HCT116 (cell line): ENCODE measurements around the gene ISG20. TPM values are rescaled to one million over a fixed set of nuclear protein-coding genes. Genes with fewer than 3 reads are reported as not detected.

Source experiments
- ATAC-seq: fragments of 200-7000 bp; cut with Tn5 transposase; 2 replicates; pipeline ENCODE4 v1.9.1; 2020; ENCODE audit warnings: mild to moderate bottlenecking, moderate library complexity
- BruUV-seq: library from RNA; stranded (reverse); fragments of 400-500 nt; replicated peaks from 2 replicates; lab custom pipeline; 2021; lab: Mats Ljungman, UMichigan
- CTCF ChIA-PET: fragments of 300-600 bp; sonication (Branson Sonifier 250); formaldehyde crosslinking; loops from one replicate; lab custom pipeline; 2021; ENCODE audit warnings: antibody characterized with exemption; lab: Charles Lee
- POLR2A ChIA-PET: fragments of 300-600, 350-600 bp; sonication (Branson Sonifier 250); formaldehyde crosslinking; loops from one replicate; lab custom pipeline; 2021; ENCODE audit warnings: antibody characterized with exemption; lab: Charles Lee
- RAD21 ChIA-PET, 2 experiments: fragments of 300-600 bp; sonication (Branson Sonifier 250); formaldehyde crosslinking; loops; one replicate each; lab custom pipeline; 2023; ENCODE audit warnings: low total read pairs in 2 of 2; ENCODE audit not compliant: uncharacterized antibody in 2 of 2, unreplicated experiment in 2 of 2, low non-redundant PET in 1 of 2; lab: Charles Lee
- DNase-seq: peaks from one replicate; pipeline ENCODE4 v3.0.0-alpha.2; 2010; ENCODE audit warnings: low read depth, low spot score
- H2AFZ ChIP-seq: fragments of 200-600 bp; shearing (Covaris generic), sonication (generic); 2 replicates; pipeline ENCODE4 v1.6.1; 2017; ENCODE audit warnings: low read depth, mixed run types, mixed read lengths, antibody characterized with exemption, low read length; ENCODE audit not compliant: poor library complexity, severe bottlenecking
- H3K27ac ChIP-seq: 2 replicates; pipeline ENCODE4 v1.5.1; 2012; ENCODE audit warnings: low read depth, low read length
- H3K27me3 ChIP-seq: fragments of 200-600 bp; sonication (generic); 2 replicates; pipeline ENCODE4 v1.6.1; 2016; ENCODE audit warnings: mixed run types, low read length, mixed read lengths; ENCODE audit not compliant: insufficient read depth
- H3K36me3 ChIP-seq, 2 experiments: fragments of 200-500 bp in 1 of 2; fragments of 200-600 bp in 1 of 2; sonication (Bioruptor generic) in 1 of 2; sonication (generic) in 1 of 2; 2 replicates each; pipeline versions ENCODE4 v1.5.1 to v1.6.1; 2014 to 2016; ENCODE audit warnings: low read length in 2 of 2, inconsistent platforms in 1 of 2, mixed read lengths in 1 of 2, mixed run types in 1 of 2; ENCODE audit not compliant: insufficient read depth in 2 of 2, control insufficient read depth in 1 of 2
- H3K4me1 ChIP-seq, 2 experiments: fragments of 200-600 bp in 1 of 2; sonication (generic) in 1 of 2; 2 replicates each; pipeline versions ENCODE4 v1.5.1 to v1.6.1; 2012 to 2017; ENCODE audit warnings: low read length in 2 of 2, inconsistent platforms in 1 of 2, mild to moderate bottlenecking in 1 of 2, mixed read lengths in 1 of 2, mixed run types in 1 of 2, moderate library complexity in 1 of 2; ENCODE audit not compliant: insufficient read depth in 2 of 2, control insufficient read depth in 1 of 2
- H3K4me2 ChIP-seq: fragments of 200-600 bp; sonication (generic); 2 replicates; pipeline ENCODE4 v1.6.1; 2017; ENCODE audit warnings: mixed run types, low read length, mixed read lengths
- H3K4me3 ChIP-seq, 2 experiments: fragments of 200-600 bp in 1 of 2; sonication (generic) in 1 of 2; replicated peaks in 1 of 2; 2 replicates each; pipeline ENCODE4 v1.5.1; 2011 to 2016; ENCODE audit warnings: low read length in 2 of 2, control low read depth in 1 of 2, low read depth in 1 of 2, mild to moderate bottlenecking in 1 of 2, mixed read lengths in 1 of 2, mixed run types in 1 of 2
- H3K79me2 ChIP-seq: fragments of 200-600 bp; sonication (generic); 2 replicates; pipeline ENCODE4 v1.6.1; 2017; ENCODE audit warnings: mild to moderate bottlenecking, mixed run types, low read length, moderate library complexity, mixed read lengths; ENCODE audit not compliant: insufficient read depth
- H3K9ac ChIP-seq: fragments of 200-600 bp; sonication (generic); 2 replicates; pipeline ENCODE4 v1.6.1; 2016; ENCODE audit warnings: low read length, mixed read lengths
- H3K9me2 ChIP-seq: fragments of 200-600 bp; sonication (generic), shearing (Covaris generic); 2 replicates; pipeline ENCODE4 v1.6.1; 2017; ENCODE audit warnings: mixed run types, mild to moderate bottlenecking, moderate library complexity; ENCODE audit not compliant: insufficient read depth
- H3K9me3 ChIP-seq, 2 experiments: fragments of 200-500 bp in 1 of 2; fragments of 200-600 bp in 1 of 2; sonication (Bioruptor generic) in 1 of 2; sonication (generic) in 1 of 2; 2 replicates each; pipeline ENCODE4 v1.6.1; 2014 to 2017; ENCODE audit warnings: low read length in 2 of 2, mixed read lengths in 2 of 2, inconsistent platforms in 1 of 2, low read depth in 1 of 2, mild to moderate bottlenecking in 1 of 2, mixed run types in 1 of 2, moderate library complexity in 1 of 2; ENCODE audit not compliant: control insufficient read depth in 1 of 2, insufficient read depth in 1 of 2
- H4K20me1 ChIP-seq: fragments of 200-600 bp; sonication (generic), shearing (Covaris generic); 2 replicates; pipeline ENCODE4 v1.6.1; 2017; ENCODE audit warnings: mixed run types, mild to moderate bottlenecking, moderate library complexity; ENCODE audit not compliant: insufficient read depth
- CBX3 ChIP-seq: IDR thresholded peaks from 2 replicates; pipeline ENCODE4 v1.6.1; 2012; ENCODE audit warnings: low read depth
- CEBPB ChIP-seq: IDR thresholded peaks from 2 replicates; pipeline ENCODE4 v1.6.1; 2012; ENCODE audit warnings: low read depth
- ELF1 ChIP-seq: IDR thresholded peaks from 2 replicates; pipeline ENCODE4 v1.6.1; 2012; ENCODE audit warnings: low read depth, borderline replicate concordance
- EZH2 ChIP-seq: fragments of 200-600 bp; sonication (generic); IDR thresholded peaks from 2 replicates; pipeline ENCODE4 v1.6.1; 2017; ENCODE audit warnings: antibody characterized with exemption, mixed run types
- EZH2phosphoT487 ChIP-seq: fragments of 200-600 bp; IDR thresholded peaks from 2 replicates; pipeline ENCODE4 v1.6.1; 2018; ENCODE audit warnings: antibody characterized with exemption, borderline replicate concordance
- FOSL1 ChIP-seq: IDR thresholded peaks from 2 replicates; pipeline ENCODE4 v1.6.1; 2012; ENCODE audit warnings: low read depth
- JUND ChIP-seq: IDR thresholded peaks from 2 replicates; pipeline ENCODE4 v1.6.1; 2012
- POLR2A ChIP-seq: IDR thresholded peaks from 2 replicates; pipeline ENCODE4 v1.7.0; 2011; ENCODE audit warnings: borderline replicate concordance; ENCODE audit not compliant: insufficient read depth, insufficient read length; ENCODE audit errors: extremely low read depth
- POLR2AphosphoS5 ChIP-seq: IDR thresholded peaks from 2 replicates; pipeline ENCODE4 v1.6.1; 2011; ENCODE audit warnings: mild to moderate bottlenecking, low read depth, low read length, moderate library complexity
- RAD21 ChIP-seq: IDR thresholded peaks from 2 replicates; pipeline ENCODE4 v1.6.1; 2012; ENCODE audit warnings: low read depth, mild to moderate bottlenecking
- SIN3A ChIP-seq: IDR thresholded peaks from 2 replicates; pipeline ENCODE4 v1.6.1; 2012; ENCODE audit warnings: low read depth
- SP1 ChIP-seq: IDR thresholded peaks from 2 replicates; pipeline ENCODE4 v1.6.1; 2012; ENCODE audit warnings: low read depth
- SRF ChIP-seq: IDR thresholded peaks from 2 replicates; pipeline ENCODE4 v1.6.1; 2012; ENCODE audit warnings: low read depth
- YY1 ChIP-seq: IDR thresholded peaks from 2 replicates; pipeline ENCODE4 v1.6.1; 2011; ENCODE audit warnings: low read length, low read depth, moderate library complexity, mild to moderate bottlenecking; ENCODE audit not compliant: insufficient replicate concordance; ENCODE audit errors: extremely low read depth
- ZFX ChIP-seq: fragments of 450-650 bp; IDR thresholded peaks from 2 replicates; pipeline ENCODE4 v1.6.1; 2017
- ZNF274 ChIP-seq: fragments of 200-500 bp; sonication (Bioruptor generic); IDR thresholded peaks from 2 replicates; pipeline ENCODE4 v1.6.1; 2014; ENCODE audit warnings: mild to moderate bottlenecking, low read depth, low read length, inconsistent platforms
- intact Hi-C: fragments of 100-400 bp; cut with micrococcal nuclease; formaldehyde crosslinking; loops from 2 replicates; pipeline ENCODE4 v1.10.0; 2022
- total RNA-seq: library from RNA; stranded (reverse); gene quantifications from one replicate; pipeline ENCODE4 v1.2.1, GENCODE V29; 2021; ENCODE audit not compliant: unreplicated experiment
- TF ChIP-seq, protein P1 (sequence below): IDR thresholded peaks from 2 replicates; pipeline ENCODE4 v1.6.1; 2012; ENCODE audit warnings: low read depth
- TF ChIP-seq, protein P2 (sequence below): IDR thresholded peaks from 2 replicates; pipeline ENCODE4 v1.6.1; 2011; ENCODE audit warnings: mild to moderate bottlenecking, low read length, moderate library complexity; ENCODE audit not compliant: insufficient replicate concordance; ENCODE audit errors: extremely low read depth
- TF ChIP-seq, protein P3 (sequence below): IDR thresholded peaks from 2 replicates; pipeline ENCODE4 v1.6.1; 2012
- TF ChIP-seq, protein P4 (sequence below): IDR thresholded peaks from 2 replicates; pipeline ENCODE4 v1.6.1; 2012

The ISG20 gene
- total RNA-seq, 1 experiment from 2014 or later = 11.0 TPM

DNA sequence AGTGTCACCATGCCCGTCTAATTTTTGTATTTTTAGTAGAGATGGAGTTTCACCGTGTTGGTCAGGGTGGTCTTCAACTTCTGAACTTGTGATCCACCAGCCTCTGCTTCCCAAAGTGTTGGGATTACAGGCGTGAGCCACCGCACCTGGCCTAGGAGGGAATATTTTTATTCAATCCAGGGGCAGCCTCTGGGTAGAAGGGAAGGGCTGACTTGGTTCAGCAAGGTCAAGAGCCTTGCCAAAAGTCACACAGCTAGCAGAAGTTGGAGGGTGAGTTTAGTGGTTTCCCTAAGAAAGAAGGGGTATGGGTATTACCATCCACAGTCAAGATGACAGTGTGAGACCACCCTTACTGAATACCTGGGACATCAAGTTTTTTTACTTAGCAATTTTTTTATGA lies 22.6 kb upstream of the ISG20 start:
- Histone ChIP-seq H3K4me1 (peaks cover 4 to 35% of the 10 kb centered on the region in 2 experiments; a peak in 3 of 4 replicates), H3K79me2 (peaks cover 3% of the 10 kb centered on the region)
- CTCF ChIA-PET = interaction anchor here (0.7 to 1.2 kb wide), 2 partner anchors 8 to 149 kb away, joined by 3 read pairs; partner anchors contain the start of genes MRPL46 and MRPS11
- TF ChIP-seq POLR2AphosphoS5 (no peak), JUND (no peak), EZH2phosphoT487 (no peak), YY1 (no peak), POLR2A (no peak), ZNF274 (no peak), FOSL1 (no peak), CBX3 (no peak), ZFX (no peak), EZH2 (no peak), RAD21 (no peak), SRF (no peak), SIN3A (no peak), ELF1 (no peak), CEBPB (no peak), SP1 (no peak)
- TF ChIP-seq, protein P1, sequence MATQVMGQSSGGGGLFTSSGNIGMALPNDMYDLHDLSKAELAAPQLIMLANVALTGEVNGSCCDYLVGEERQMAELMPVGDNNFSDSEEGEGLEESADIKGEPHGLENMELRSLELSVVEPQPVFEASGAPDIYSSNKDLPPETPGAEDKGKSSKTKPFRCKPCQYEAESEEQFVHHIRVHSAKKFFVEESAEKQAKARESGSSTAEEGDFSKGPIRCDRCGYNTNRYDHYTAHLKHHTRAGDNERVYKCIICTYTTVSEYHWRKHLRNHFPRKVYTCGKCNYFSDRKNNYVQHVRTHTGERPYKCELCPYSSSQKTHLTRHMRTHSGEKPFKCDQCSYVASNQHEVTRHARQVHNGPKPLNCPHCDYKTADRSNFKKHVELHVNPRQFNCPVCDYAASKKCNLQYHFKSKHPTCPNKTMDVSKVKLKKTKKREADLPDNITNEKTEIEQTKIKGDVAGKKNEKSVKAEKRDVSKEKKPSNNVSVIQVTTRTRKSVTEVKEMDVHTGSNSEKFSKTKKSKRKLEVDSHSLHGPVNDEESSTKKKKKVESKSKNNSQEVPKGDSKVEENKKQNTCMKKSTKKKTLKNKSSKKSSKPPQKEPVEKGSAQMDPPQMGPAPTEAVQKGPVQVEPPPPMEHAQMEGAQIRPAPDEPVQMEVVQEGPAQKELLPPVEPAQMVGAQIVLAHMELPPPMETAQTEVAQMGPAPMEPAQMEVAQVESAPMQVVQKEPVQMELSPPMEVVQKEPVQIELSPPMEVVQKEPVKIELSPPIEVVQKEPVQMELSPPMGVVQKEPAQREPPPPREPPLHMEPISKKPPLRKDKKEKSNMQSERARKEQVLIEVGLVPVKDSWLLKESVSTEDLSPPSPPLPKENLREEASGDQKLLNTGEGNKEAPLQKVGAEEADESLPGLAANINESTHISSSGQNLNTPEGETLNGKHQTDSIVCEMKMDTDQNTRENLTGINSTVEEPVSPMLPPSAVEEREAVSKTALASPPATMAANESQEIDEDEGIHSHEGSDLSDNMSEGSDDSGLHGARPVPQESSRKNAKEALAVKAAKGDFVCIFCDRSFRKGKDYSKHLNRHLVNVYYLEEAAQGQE = no peak
- TF ChIP-seq, protein P2, sequence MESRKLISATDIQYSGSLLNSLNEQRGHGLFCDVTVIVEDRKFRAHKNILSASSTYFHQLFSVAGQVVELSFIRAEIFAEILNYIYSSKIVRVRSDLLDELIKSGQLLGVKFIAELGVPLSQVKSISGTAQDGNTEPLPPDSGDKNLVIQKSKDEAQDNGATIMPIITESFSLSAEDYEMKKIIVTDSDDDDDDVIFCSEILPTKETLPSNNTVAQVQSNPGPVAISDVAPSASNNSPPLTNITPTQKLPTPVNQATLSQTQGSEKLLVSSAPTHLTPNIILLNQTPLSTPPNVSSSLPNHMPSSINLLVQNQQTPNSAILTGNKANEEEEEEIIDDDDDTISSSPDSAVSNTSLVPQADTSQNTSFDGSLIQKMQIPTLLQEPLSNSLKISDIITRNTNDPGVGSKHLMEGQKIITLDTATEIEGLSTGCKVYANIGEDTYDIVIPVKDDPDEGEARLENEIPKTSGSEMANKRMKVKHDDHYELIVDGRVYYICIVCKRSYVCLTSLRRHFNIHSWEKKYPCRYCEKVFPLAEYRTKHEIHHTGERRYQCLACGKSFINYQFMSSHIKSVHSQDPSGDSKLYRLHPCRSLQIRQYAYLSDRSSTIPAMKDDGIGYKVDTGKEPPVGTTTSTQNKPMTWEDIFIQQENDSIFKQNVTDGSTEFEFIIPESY = no peak
- TF ChIP-seq, protein P3, sequence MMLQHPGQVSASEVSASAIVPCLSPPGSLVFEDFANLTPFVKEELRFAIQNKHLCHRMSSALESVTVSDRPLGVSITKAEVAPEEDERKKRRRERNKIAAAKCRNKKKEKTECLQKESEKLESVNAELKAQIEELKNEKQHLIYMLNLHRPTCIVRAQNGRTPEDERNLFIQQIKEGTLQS = no peak
- TF ChIP-seq, protein P4, sequence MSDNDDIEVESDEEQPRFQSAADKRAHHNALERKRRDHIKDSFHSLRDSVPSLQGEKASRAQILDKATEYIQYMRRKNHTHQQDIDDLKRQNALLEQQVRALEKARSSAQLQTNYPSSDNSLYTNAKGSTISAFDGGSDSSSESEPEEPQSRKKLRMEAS = no peak
- TF ChIP-seq, all 23 proteins: peak for 0
- DNase-seq (no peak), ATAC-seq (no peak)
- H3K9ac ChIP-seq = no peak overlapping the region
- H3K4me2 ChIP-seq = no peak overlapping the region
- H3K9me2 ChIP-seq = no peaks in the 10 kb centered on the region
- H3K4me3 ChIP-seq = no peak overlapping the region
- POLR2A ChIA-PET = no interaction called here
- H3K36me3 ChIP-seq = no peaks in the 10 kb centered on the region
- no peaks in the 10 kb centered on the region for H4K20me1 ChIP-seq
- RAD21 ChIA-PET = no interaction called here
- H2AFZ ChIP-seq = no peak overlapping the region
- intact Hi-C loops = no loop called here
- H3K27ac ChIP-seq = no peak overlapping the region
- no TSS peak for BruUV-seq
- H3K9me3 ChIP-seq = no peaks in the 10 kb centered on the region
- H3K27me3 ChIP-seq = no peaks in the 10 kb centered on the region
